ENCODE results near the gene AGBL2. TPM values are rescaled to one million over a fixed set of nuclear protein-coding genes. Genes with fewer than 3 reads are reported as not detected.
"Not testable (repeated sequence)": the region's sequence is repeated elsewhere in the genome, so short reads cannot be mapped to it uniquely, and the experiment has no call there.

Gene AGBL2
- total and polyA plus RNA-seq, 2 of the 8 experiments (the other 6 are each of a cell fraction or from before 2014, with no cell fraction given), result 2.1 to 6.5 TPM

DNA sequence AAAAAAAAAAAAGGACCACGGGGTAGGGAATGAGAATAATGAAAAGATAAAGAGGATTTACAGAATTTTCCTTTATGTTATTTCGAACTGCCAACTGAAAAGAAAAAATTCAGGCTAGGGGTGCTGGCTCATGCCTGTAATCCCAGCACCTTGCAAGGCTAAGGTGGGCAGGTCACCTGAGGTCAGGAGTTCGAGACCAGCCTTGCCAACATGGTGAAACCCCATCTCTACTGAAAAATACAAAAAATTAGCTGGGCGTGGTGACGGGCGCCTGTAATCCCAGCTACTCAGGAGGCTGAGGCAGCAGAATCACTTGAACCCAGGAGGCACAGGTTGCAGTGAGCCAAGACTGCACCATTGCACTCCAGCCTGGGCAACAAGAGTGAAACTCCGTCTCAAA, 27.3 kb upstream of the AGBL2 start:
- not testable (repeated sequence) for H4K91ac ChIP-seq (replicated peaks; ENCODE audit: insufficient read length, low read length); H4K8ac ChIP-seq (ENCODE audit: extremely low read depth, insufficient read depth, low read length); H3K14ac ChIP-seq (ENCODE audit: insufficient read length); H3K79me1 ChIP-seq (ENCODE audit: low read depth, low read length); H3K9me3 ChIP-seq (ENCODE audit: insufficient read depth in 2 of 2, low read depth in 1 of 2, low read length in 1 of 2); H4K5ac ChIP-seq (ENCODE audit: insufficient read length, low read depth, low read length); H2BK20ac ChIP-seq (ENCODE audit: low read length); H2BK5ac ChIP-seq (ENCODE audit: low read depth, low read length); H3K4me1 ChIP-seq (replicated peaks in 1 of 4; ENCODE audit: control insufficient read depth in 3 of 4, insufficient read depth in 4 of 4, low read length in 3 of 4); H2BK12ac ChIP-seq (ENCODE audit: low read depth, low read length); H3K23me2 ChIP-seq (ENCODE audit: low read depth, low read length); DNase-seq (ENCODE audit: low read depth in 1 of 2, low spot score in 2 of 2); FAIRE-seq; H2BK120ac ChIP-seq (replicated peaks; ENCODE audit: low read depth, low read length); H3K79me2 ChIP-seq (ENCODE audit: control insufficient read depth in 1 of 2, insufficient read depth in 2 of 2, low read length in 2 of 2); H3K56ac ChIP-seq (replicated peaks; ENCODE audit: insufficient read length, low read depth, low read length); H4K20me1 ChIP-seq (replicated peaks in 1 of 2; ENCODE audit: control insufficient read depth in 1 of 2, insufficient read depth in 2 of 2, low read length in 2 of 2); H2BK15ac ChIP-seq (ENCODE audit: low read length); H3K4me2 ChIP-seq (ENCODE audit: insufficient read depth in 1 of 2, low read depth in 2 of 2, low read length in 2 of 2); H3K23ac ChIP-seq (ENCODE audit: insufficient read length); H3K27ac ChIP-seq (ENCODE audit: low read depth, low read length); H3K18ac ChIP-seq (ENCODE audit: extremely low read depth, low read length); H3K4me3 ChIP-seq (ENCODE audit: extremely low read depth in 1 of 4, insufficient read depth in 2 of 4, low read depth in 3 of 4, low read length in 4 of 4); H3K4ac ChIP-seq (replicated peaks; ENCODE audit: insufficient read length, low read depth, low read length); H2AK5ac ChIP-seq (ENCODE audit: low read depth, low read length); H2AFZ ChIP-seq (ENCODE audit: low read length); H3K9ac ChIP-seq (replicated peaks in 1 of 4; ENCODE audit: extremely low read depth in 1 of 4, low read depth in 3 of 4, low read length in 3 of 4); H3K27me3 ChIP-seq (replicated peaks in 1 of 4; ENCODE audit: control insufficient read depth in 3 of 4, extremely low read depth in 1 of 4, insufficient read depth in 3 of 4, low read length in 3 of 4)
- ChIA-PET CTCF (ENCODE audit: partially characterized antibody) (interaction anchor here (0.7 kb wide), 1 partner anchor 237 kb away, joined by 3 read pairs; no protein-coding TSS in a partner anchor), POLR2A (ENCODE audit: partially characterized antibody) (interaction anchor here (1.1 to 2.6 kb wide), 5 partner anchors 12 to 42 kb away, joined by 3 to 13 read pairs (median 7); no protein-coding TSS in a partner anchor)
- peaks cover 16 to 82% (median 51%) of the 10 kb centered on the region in 4 experiments for H3K36me3 ChIP-seq (ENCODE audit: control insufficient read depth in 2 of 4, insufficient read depth in 4 of 4, low read length in 3 of 4)
- 94% methylated on average over 6 of the region's 7 CpGs; no CpG with 5 or more reads in 1 of the 2 experiments for WGBS, 2 experiments (ENCODE audit: extremely low coverage in 1 of 2, insufficient coverage in 1 of 2, insufficient read length in 1 of 2, insufficient replicate concordance in 2 of 2, low coverage in 1 of 2, low lambda C conversion rate in 2 of 2, missing lambda C conversion rate in 1 of 2)

DNA sequence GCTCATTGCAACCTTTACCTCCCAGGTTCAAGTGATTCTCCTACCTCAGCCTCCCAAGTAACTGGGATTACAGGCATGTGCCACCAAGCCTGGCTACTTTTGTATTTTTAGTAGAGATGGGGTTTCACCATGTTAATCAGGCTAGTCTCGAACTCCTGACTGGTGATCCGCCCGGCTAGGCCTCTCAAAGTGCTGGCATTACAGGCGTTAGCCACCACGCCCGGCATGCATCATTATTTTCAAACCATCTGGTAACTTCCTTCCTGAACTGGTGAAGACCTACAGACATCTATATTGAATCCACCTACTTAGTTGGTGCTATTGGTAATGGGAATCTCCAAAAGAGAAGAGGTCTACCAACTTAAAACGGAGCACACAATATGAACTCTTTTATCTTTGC, 22.6 kb upstream of the AGBL2 start:
- not testable (repeated sequence) for H3K4me2 ChIP-seq (ENCODE audit: insufficient read depth in 1 of 2, low read depth in 2 of 2, low read length in 2 of 2); H2BK120ac ChIP-seq (replicated peaks; ENCODE audit: low read depth, low read length); H3K9ac ChIP-seq (replicated peaks in 1 of 4; ENCODE audit: extremely low read depth in 1 of 4, low read depth in 3 of 4, low read length in 3 of 4); DNase-seq (ENCODE audit: low read depth in 1 of 2, low spot score in 2 of 2); H2BK5ac ChIP-seq (ENCODE audit: low read depth, low read length); H2BK15ac ChIP-seq (ENCODE audit: low read length); H2BK12ac ChIP-seq (ENCODE audit: low read depth, low read length); H4K20me1 ChIP-seq (replicated peaks in 1 of 2; ENCODE audit: control insufficient read depth in 1 of 2, insufficient read depth in 2 of 2, low read length in 2 of 2); H3K79me1 ChIP-seq (ENCODE audit: low read depth, low read length); H2AFZ ChIP-seq (ENCODE audit: low read length); H4K91ac ChIP-seq (replicated peaks; ENCODE audit: insufficient read length, low read length); H3K18ac ChIP-seq (ENCODE audit: extremely low read depth, low read length); H3K14ac ChIP-seq (ENCODE audit: insufficient read length); H3K23ac ChIP-seq (ENCODE audit: insufficient read length); H3K27ac ChIP-seq (ENCODE audit: low read depth, low read length); H3K23me2 ChIP-seq (ENCODE audit: low read depth, low read length); H3K79me2 ChIP-seq (ENCODE audit: control insufficient read depth in 1 of 2, insufficient read depth in 2 of 2, low read length in 2 of 2); H3K56ac ChIP-seq (replicated peaks; ENCODE audit: insufficient read length, low read depth, low read length); H4K5ac ChIP-seq (ENCODE audit: insufficient read length, low read depth, low read length); H3K4me3 ChIP-seq (ENCODE audit: extremely low read depth in 1 of 4, insufficient read depth in 2 of 4, low read depth in 3 of 4, low read length in 4 of 4); H2AK5ac ChIP-seq (ENCODE audit: low read depth, low read length); H3K9me3 ChIP-seq (ENCODE audit: insufficient read depth in 2 of 2, low read depth in 1 of 2, low read length in 1 of 2); FAIRE-seq; H2BK20ac ChIP-seq (ENCODE audit: low read length); H3K27me3 ChIP-seq (replicated peaks in 1 of 4; ENCODE audit: control insufficient read depth in 3 of 4, extremely low read depth in 1 of 4, insufficient read depth in 3 of 4, low read length in 3 of 4); H4K8ac ChIP-seq (ENCODE audit: extremely low read depth, insufficient read depth, low read length); H3K4ac ChIP-seq (replicated peaks; ENCODE audit: insufficient read length, low read depth, low read length); H3K4me1 ChIP-seq (replicated peaks in 1 of 4; ENCODE audit: control insufficient read depth in 3 of 4, insufficient read depth in 4 of 4, low read length in 3 of 4)
- ChIA-PET POLR2A (ENCODE audit: partially characterized antibody) (interaction anchor here (1.0 to 2.9 kb wide), 2 partner anchors 11 to 23 kb away, joined by 3 to 11 read pairs; partner anchors contain the start of gene AGBL2), CTCF (ENCODE audit: partially characterized antibody) (interaction anchor here (0.6 kb wide), 1 partner anchor 12 kb away, joined by 3 read pairs; no protein-coding TSS in a partner anchor)
- 97% methylated on average over 7 of the region's 7 CpGs; no CpG with 5 or more reads in 1 of the 2 experiments for WGBS, 2 experiments (ENCODE audit: extremely low coverage in 1 of 2, insufficient coverage in 1 of 2, insufficient read length in 1 of 2, insufficient replicate concordance in 2 of 2, low coverage in 1 of 2, low lambda C conversion rate in 2 of 2, missing lambda C conversion rate in 1 of 2)
- peaks cover 10 to 70% (median 38%) of the 10 kb centered on the region in 4 experiments for H3K36me3 ChIP-seq (ENCODE audit: control insufficient read depth in 2 of 4, insufficient read depth in 4 of 4, low read length in 3 of 4)

Data from H1 (cell line).